OCI-LY7 (cell line): Measurements from ENCODE around the gene MERTK.

Experiments
- EZH2phosphoT487 ChIP-seq: fragments of 200-600 bp; sonication (generic); IDR thresholded peaks from 2 replicates; pipeline ENCODE4 v1.6.1; 2018; ENCODE audit warnings: low read depth, borderline replicate concordance, mild to moderate bottlenecking, mixed run types, antibody characterized with exemption, low read length, moderate library complexity, mixed read lengths
- TF ChIP-seq, protein P1 (sequence below): fragments of 200-600 bp; sonication (generic); conservative IDR thresholded peaks from 2 replicates; pipeline ENCODE4 v1.5.1; 2014; ENCODE audit warnings: mild to moderate bottlenecking, antibody characterized with exemption, low read length, moderate library complexity, mixed read lengths

DNA sequence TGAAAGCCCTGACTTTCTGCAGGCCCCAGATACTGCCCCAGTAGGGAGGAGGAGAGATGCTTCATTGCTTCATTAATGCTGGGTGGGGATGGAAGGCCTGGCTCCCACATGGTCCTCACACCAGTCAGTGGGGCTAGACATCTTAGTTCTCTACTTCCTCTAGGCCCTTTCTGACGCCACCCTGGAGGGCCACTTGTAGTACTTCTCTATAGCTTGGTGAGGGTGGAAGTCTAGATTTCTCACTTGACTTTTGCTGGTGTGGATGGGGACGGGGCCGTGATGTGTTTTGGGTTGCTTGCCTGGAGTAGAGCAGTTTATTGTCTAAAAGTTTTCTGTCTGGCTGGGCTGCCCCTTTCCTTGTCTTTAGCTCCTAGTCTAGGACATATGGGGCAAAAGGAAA lies 18.7 kb downstream of the MERTK start:
- TF ChIP-seq, protein P1, sequence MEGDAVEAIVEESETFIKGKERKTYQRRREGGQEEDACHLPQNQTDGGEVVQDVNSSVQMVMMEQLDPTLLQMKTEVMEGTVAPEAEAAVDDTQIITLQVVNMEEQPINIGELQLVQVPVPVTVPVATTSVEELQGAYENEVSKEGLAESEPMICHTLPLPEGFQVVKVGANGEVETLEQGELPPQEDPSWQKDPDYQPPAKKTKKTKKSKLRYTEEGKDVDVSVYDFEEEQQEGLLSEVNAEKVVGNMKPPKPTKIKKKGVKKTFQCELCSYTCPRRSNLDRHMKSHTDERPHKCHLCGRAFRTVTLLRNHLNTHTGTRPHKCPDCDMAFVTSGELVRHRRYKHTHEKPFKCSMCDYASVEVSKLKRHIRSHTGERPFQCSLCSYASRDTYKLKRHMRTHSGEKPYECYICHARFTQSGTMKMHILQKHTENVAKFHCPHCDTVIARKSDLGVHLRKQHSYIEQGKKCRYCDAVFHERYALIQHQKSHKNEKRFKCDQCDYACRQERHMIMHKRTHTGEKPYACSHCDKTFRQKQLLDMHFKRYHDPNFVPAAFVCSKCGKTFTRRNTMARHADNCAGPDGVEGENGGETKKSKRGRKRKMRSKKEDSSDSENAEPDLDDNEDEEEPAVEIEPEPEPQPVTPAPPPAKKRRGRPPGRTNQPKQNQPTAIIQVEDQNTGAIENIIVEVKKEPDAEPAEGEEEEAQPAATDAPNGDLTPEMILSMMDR: no peak
- no peak for TF ChIP-seq EZH2phosphoT487
